NOMO-1 treated with DMSO at 0.1 percent for 48 hours (cell line): ENCODE measurements around the gene C12orf42.

Experiments
- DNase-seq: peaks from one replicate; lab custom pipeline; 2025; ENCODE audit not compliant: unreplicated experiment; lab: John Stamatoyannopoulos, UW

C12orf42 gene

GRCh38 chr12:103273645-103274044, 222.1 kb downstream of the C12orf42 start:
- DNase-seq = no peak

- DNase-seq = no peak
These were observed 222.8 kb downstream of the C12orf42 start for GRCh38 chr12:103272949-103273348.

- DNase-seq = no peak
These were observed 225.8 kb downstream of the C12orf42 start for GRCh38 chr12:103269946-103270345.

GRCh38 chr12:103268831-103269514, 226.8 kb downstream of the C12orf42 start:
- DNase-seq = no peak

- no peak for DNase-seq
These were observed 238.0 kb downstream of the C12orf42 start for GRCh38 chr12:103257763-103258162.
